ENCODE data around the gene PDE4D. TPM values are rescaled to one million over a fixed set of nuclear protein-coding genes. Genes with fewer than 3 reads are reported as not detected.

PDE4D gene
- total RNA-seq, 1 donor from 2014 or later, result 6.8 TPM

DNA sequence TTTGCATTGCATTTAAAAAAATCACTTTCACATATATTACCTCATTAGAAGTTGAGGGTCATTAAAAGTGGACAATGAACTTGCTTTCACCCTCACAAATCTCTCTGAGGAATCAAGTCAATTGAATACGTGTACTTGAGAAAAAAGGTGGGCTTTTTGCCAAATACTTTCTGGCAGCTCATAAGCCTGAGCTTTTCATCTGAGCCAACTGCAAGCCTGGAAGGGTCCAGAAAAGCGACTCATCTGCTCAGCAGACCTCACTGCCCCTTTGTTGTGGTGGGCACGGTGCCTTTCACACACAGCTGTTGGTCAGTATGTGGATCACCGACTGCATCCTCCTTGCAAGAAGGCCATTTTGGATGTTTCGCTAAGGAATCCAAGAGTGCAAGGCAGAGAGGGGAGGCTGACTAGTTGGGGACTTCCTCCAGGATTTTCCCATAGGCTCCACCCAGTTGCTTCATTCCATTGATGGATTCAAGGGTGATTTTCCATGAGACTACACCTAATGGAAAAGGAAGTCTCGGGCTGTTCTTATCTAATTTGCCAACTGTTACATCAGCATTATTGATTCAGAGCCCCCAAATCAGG, 564.7 kb downstream of the PDE4D start:
- Histone ChIP-seq H3K27me3 (ENCODE audit: control insufficient read depth, insufficient read depth, low read length) (no peaks in the 10 kb centered on the region), H3K36me3 (ENCODE audit: control insufficient read depth, insufficient read depth, low read length) (no peaks in the 10 kb centered on the region), H3K4me3 (ENCODE audit: low read depth, low read length) (no peak overlapping the region)
- DNase-seq (ENCODE audit: low read depth) (no peak), FAIRE-seq (no peak)
- TF ChIP-seq, protein P1, sequence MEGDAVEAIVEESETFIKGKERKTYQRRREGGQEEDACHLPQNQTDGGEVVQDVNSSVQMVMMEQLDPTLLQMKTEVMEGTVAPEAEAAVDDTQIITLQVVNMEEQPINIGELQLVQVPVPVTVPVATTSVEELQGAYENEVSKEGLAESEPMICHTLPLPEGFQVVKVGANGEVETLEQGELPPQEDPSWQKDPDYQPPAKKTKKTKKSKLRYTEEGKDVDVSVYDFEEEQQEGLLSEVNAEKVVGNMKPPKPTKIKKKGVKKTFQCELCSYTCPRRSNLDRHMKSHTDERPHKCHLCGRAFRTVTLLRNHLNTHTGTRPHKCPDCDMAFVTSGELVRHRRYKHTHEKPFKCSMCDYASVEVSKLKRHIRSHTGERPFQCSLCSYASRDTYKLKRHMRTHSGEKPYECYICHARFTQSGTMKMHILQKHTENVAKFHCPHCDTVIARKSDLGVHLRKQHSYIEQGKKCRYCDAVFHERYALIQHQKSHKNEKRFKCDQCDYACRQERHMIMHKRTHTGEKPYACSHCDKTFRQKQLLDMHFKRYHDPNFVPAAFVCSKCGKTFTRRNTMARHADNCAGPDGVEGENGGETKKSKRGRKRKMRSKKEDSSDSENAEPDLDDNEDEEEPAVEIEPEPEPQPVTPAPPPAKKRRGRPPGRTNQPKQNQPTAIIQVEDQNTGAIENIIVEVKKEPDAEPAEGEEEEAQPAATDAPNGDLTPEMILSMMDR (IDR thresholded peaks at IDR 0.05; ENCODE audit: insufficient read depth, low read length, severe bottlenecking), result no peak

DNA sequence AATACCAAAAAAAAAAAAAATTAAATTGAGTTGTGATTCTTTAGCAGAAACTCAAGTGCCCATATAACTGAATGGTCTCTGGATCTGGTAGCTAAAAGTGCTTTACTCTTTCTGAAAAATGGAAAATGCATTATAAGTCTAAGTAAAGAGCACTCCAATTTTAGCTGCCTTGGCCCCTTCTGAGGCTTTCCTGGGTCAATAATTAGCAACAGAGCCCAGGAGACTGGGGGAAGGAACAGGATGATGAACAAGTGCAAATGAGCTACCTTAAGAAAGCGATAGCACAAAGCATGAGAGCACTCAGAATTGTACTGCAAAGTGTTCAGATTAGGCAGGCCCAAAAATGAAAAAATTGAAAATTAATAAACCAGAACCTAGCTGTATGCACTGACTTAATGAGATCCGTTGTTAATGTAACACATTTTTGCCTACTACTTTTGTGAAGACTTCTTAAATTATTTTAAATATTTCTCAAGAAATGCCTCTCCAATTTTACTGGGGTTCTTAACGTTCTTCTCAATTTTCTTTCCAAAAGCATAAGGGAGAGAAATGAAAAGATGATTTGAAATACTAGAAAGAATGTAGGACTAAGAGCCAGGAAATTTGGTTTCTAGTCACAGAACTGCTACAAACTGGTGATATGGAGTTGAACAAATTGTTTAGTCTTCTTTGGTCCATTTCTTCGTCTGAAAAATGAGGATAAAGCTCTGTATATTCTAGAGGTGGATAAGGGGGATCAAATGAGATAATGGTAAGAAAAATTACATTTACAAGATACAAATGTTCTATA, 566.1 kb downstream of the PDE4D start:
- FAIRE-seq, result no peak
- H3K4me3 ChIP-seq (ENCODE audit: low read depth, low read length), result no peak overlapping the region
- TF ChIP-seq, protein P1 (IDR thresholded peaks at IDR 0.05; ENCODE audit: insufficient read depth, low read length, severe bottlenecking), result no peak

DNA sequence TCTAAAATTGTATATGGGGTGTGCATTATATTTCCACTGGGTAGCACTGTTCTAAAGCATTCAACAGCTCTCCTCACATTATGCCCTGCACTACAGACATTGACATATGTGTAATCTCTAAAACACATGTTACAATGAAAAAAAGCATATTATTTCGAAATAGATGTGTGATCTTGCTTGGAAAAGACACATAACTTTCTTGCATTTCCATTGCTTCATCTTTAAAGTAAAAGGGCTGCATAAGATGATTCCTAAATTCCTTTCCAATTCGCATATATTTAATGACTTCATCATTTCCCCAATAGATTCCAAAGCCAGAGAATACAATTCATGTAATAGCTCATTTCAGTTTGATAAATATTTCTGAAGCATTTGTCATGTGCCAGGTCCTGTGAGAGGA, 566.9 kb downstream of the PDE4D start:
- FAIRE-seq (no peak), DNase-seq (ENCODE audit: low read depth) (no peak)
- H3K4me3 ChIP-seq (ENCODE audit: low read depth, low read length), result no peak overlapping the region
- TF ChIP-seq, protein P1 (IDR thresholded peaks at IDR 0.05; ENCODE audit: insufficient read depth, low read length, severe bottlenecking), result no peak
- H3K27me3 ChIP-seq (ENCODE audit: control insufficient read depth, insufficient read depth, low read length), result no peaks in the 10 kb centered on the region
- no peaks in the 10 kb centered on the region for H3K36me3 ChIP-seq (ENCODE audit: control insufficient read depth, insufficient read depth, low read length)

More for the DNA sequence above, 566.1 kb downstream of the PDE4D start:
- Histone ChIP-seq H3K27me3 (ENCODE audit: control insufficient read depth, insufficient read depth, low read length) (no peaks in the 10 kb centered on the region), H3K36me3 (ENCODE audit: control insufficient read depth, insufficient read depth, low read length) (no peaks in the 10 kb centered on the region)
- no peak for DNase-seq (ENCODE audit: low read depth)

DNA sequence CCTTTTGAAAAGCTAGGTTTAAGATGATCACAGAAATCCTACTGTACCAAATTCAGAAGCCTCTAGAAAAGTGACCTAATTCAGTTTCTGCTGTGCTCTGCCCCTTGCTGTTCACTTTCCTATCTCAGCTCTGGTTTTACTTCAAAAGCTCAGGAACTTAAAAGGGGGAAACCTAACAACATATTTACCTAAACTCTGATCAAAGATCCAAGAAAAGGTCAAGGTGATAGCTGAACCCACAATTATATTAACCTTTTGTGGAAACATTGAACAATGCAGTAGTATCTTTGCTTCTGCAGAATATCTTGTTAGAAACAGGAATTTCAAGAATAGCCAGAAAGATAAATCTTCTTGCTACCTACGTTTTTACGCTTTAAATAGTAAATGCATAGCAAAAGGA, 568.5 kb downstream of the PDE4D start:
- Histone ChIP-seq H3K27me3 (ENCODE audit: control insufficient read depth, insufficient read depth, low read length) (no peaks in the 10 kb centered on the region), H3K4me3 (ENCODE audit: low read depth, low read length) (no peak overlapping the region), H3K36me3 (ENCODE audit: control insufficient read depth, insufficient read depth, low read length) (no peaks in the 10 kb centered on the region)
- no peak for FAIRE-seq
- DNase-seq (ENCODE audit: low read depth), result no peak
- TF ChIP-seq, protein P1 (IDR thresholded peaks at IDR 0.05; ENCODE audit: insufficient read depth, low read length, severe bottlenecking), result no peak

DNA sequence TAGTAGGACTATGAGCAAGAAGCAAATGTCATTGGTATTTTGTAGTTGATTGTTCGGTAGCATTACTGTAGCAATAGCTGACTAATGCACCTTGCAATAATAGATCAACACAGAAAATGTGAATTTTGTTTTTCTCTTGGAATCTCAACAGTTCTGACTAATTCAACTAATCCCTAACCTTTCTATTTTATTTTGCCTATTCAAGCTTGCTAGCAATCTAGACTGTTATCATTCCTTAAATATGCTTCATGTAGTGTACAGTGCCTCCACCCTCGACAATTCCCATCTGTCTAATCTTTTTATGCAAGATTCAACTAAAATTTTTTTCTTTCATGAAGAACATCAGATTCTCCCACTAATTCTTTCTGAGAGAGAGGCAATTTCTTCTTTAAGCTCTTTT, 570.6 kb downstream of the PDE4D start:
- Histone ChIP-seq H3K27me3 (ENCODE audit: control insufficient read depth, insufficient read depth, low read length) (no peaks in the 10 kb centered on the region), H3K36me3 (ENCODE audit: control insufficient read depth, insufficient read depth, low read length) (no peaks in the 10 kb centered on the region), H3K4me3 (ENCODE audit: low read depth, low read length) (no peak overlapping the region)
- FAIRE-seq, result no peak
- DNase-seq (ENCODE audit: low read depth), result no peak
- TF ChIP-seq, protein P1 (IDR thresholded peaks at IDR 0.05; ENCODE audit: insufficient read depth, low read length, severe bottlenecking), result no peak

Measured in bronchial epithelial cell (primary cell).